HepG2 (cell line): ENCODE results near the gene UQCR10. TPM values are rescaled to one million over a fixed set of nuclear protein-coding genes. Genes with fewer than 3 reads are reported as not detected.

Source experiments
- ATAC-seq: fragments of 200-7000 bp; cut with Tn5 transposase; 3 replicates; pipeline ENCODE4 v1.9.1; 2020; ENCODE audit warnings: mild to moderate bottlenecking, moderate library complexity
- BruUV-seq: library from RNA; stranded (reverse); fragments of 400-500 nt; replicated peaks from 2 replicates; lab custom pipeline; 2021; lab: Mats Ljungman, UMichigan
- CTCF ChIA-PET: fragments of 300-600 bp; formaldehyde crosslinking; extraction: SDS; loops from one replicate; lab custom pipeline; 2021; ENCODE audit warnings: low total read pairs, inconsistent platforms, low intra/inter-chr PET ratio; lab: Yijun Ruan, JAX
- POLR2A ChIA-PET: fragments of 350-600 bp; sonication (Branson Sonifier 250); formaldehyde crosslinking; loops from one replicate; lab custom pipeline; 2020; ENCODE audit warnings: antibody characterized with exemption, inconsistent platforms; lab: Yijun Ruan, JAX
- DNase-seq: peaks from one replicate; pipeline ENCODE4 v3.0.0-alpha.2; 2015; ENCODE audit warnings: low spot score
- FAIRE-seq: peaks from 3 replicates; lab custom pipeline; 2011; peaks lifted over from hg19 to GRCh38; lab: Jason Lieb, UNC
- H2AFZ ChIP-seq: one replicate; pipeline ENCODE4 v1.6.1; 2011; ENCODE audit warnings: low read length, inconsistent platforms
- H3K27ac ChIP-seq: fragments of 300-600 bp; 3 replicates; pipeline ENCODE4 v1.8.0; 2011; ENCODE audit warnings: mixed run types, mild to moderate bottlenecking, mixed read lengths, low read length, inconsistent platforms; ENCODE audit not compliant: insufficient read depth; ENCODE audit errors: extremely low read length
- H3K27me3 ChIP-seq, 2 experiments: fragments of 200-600 bp in 1 of 2; 2 replicates in 1 of 2; 3 replicates in 1 of 2; pipeline versions ENCODE4 v1.6.0 to v1.8.0; 2011; ENCODE audit warnings: low read length in 2 of 2, mild to moderate bottlenecking in 2 of 2, moderate library complexity in 2 of 2, inconsistent platforms in 1 of 2; ENCODE audit not compliant: insufficient read depth in 2 of 2, control insufficient read depth in 1 of 2
- H3K36me3 ChIP-seq, 2 experiments: fragments of 200-600 bp in 1 of 2; replicated peaks in 1 of 2; 2 replicates in 1 of 2; 3 replicates in 1 of 2; pipeline versions ENCODE4 v1.5.1 to v1.8.0; 2011; ENCODE audit warnings: low read length in 2 of 2, inconsistent platforms in 1 of 2; ENCODE audit not compliant: insufficient read depth in 2 of 2, control insufficient read depth in 1 of 2
- H3K4me1 ChIP-seq: 2 replicates; pipeline ENCODE4 v1.5.1; 2012; ENCODE audit warnings: low read length, inconsistent platforms; ENCODE audit not compliant: insufficient read depth
- H3K4me2 ChIP-seq: 2 replicates; pipeline ENCODE4 v1.6.0; 2011; ENCODE audit warnings: low read depth, low read length, inconsistent platforms
- H3K4me3 ChIP-seq, 3 experiments: fragments of 200-600 bp in 1 of 3; sonication (generic), shearing (Covaris generic) in 1 of 3; replicated peaks in 1 of 3; 2 replicates each; pipeline ENCODE4 v1.5.1; 2011 to 2016; ENCODE audit warnings: low read length in 3 of 3, inconsistent platforms in 2 of 3, low read depth in 2 of 3, mild to moderate bottlenecking in 2 of 3, control low read depth in 1 of 3, mixed read lengths in 1 of 3; ENCODE audit not compliant: insufficient read depth in 1 of 3
- H3K79me2 ChIP-seq: one replicate; pipeline ENCODE4 v1.6.1; 2011; ENCODE audit warnings: low read length, inconsistent platforms; ENCODE audit not compliant: insufficient read depth
- H3K9ac ChIP-seq: 2 replicates; pipeline ENCODE4 v1.6.0; 2011; ENCODE audit warnings: mild to moderate bottlenecking, low read depth, low read length, inconsistent platforms; ENCODE audit not compliant: insufficient read depth
- H3K9me3 ChIP-seq: 2 replicates; pipeline ENCODE4 v1.5.1; 2012; ENCODE audit warnings: mild to moderate bottlenecking, low read length
- H4K20me1 ChIP-seq: 2 replicates; pipeline ENCODE4 v1.6.0; 2011; ENCODE audit warnings: inconsistent platforms, mild to moderate bottlenecking, low read length, moderate library complexity; ENCODE audit not compliant: insufficient read depth
- ELF4 ChIP-seq: sonication (generic); formaldehyde crosslinking; IDR thresholded peaks from 2 replicates; pipeline ENCODE4 v1.5.0; 2020; ENCODE audit warnings: missing genetic modification reagents, mild to moderate bottlenecking, moderate library complexity, borderline replicate concordance
- HMGA1 ChIP-seq: sonication (generic); formaldehyde crosslinking; conservative IDR thresholded peaks from 2 replicates; pipeline ENCODE4 v1.4.0; 2020; ENCODE audit warnings: missing genetic modification reagents
- IRF9 ChIP-seq: sonication (generic); formaldehyde crosslinking; IDR thresholded peaks from 2 replicates; pipeline ENCODE4 v1.8.0; 2022; ENCODE audit warnings: missing genetic modification reagents, mild to moderate bottlenecking, borderline replicate concordance
- MIER2 ChIP-seq: IDR thresholded peaks from 2 replicates; pipeline ENCODE4 v1.6.1; 2016; ENCODE audit warnings: missing biosample characterization, missing genetic modification reagents
- RFX1 ChIP-seq: fragments of 450-650 bp; IDR thresholded peaks from 2 replicates; pipeline ENCODE4 v1.6.1; 2017
- SP2 ChIP-seq: sonication (generic); formaldehyde crosslinking; IDR thresholded peaks from 2 replicates; pipeline ENCODE4 v1.5.1; 2020; ENCODE audit warnings: mild to moderate bottlenecking, missing genetic modification reagents
- ZBTB42 ChIP-seq: sonication (generic); formaldehyde crosslinking; IDR thresholded peaks from 2 replicates; pipeline ENCODE4 v1.5.0; 2020; ENCODE audit warnings: mild to moderate bottlenecking, missing genetic modification reagents
- ZNF792 ChIP-seq: IDR thresholded peaks from 2 replicates; pipeline ENCODE4 v1.6.1; 2016
- ZSCAN30 ChIP-seq: sonication (generic); formaldehyde crosslinking; IDR thresholded peaks from 2 replicates; pipeline ENCODE4 v1.5.0; 2020; ENCODE audit warnings: mild to moderate bottlenecking, missing genetic modification reagents
- WGBS: methylation state at CpG from one replicate; pipeline ENCODE4 v1.1.6; 2017; ENCODE audit warnings: low lambda C conversion rate; 5-methylcytosine and 5-hydroxymethylcytosine counted together
- in situ Hi-C: cut with HindIII; loops from 2 replicates; pipeline ENCODE4 v1.10.0; 2017; ENCODE audit warnings: low pct_unique_long_range_greater_than_20kb; ENCODE audit not compliant: extremely low pct_ligation_motif_present
- intact Hi-C: fragments of 100-400 bp; cut with micrococcal nuclease; formaldehyde crosslinking; loops from one replicate; pipeline ENCODE4 v1.10.0; 2022; ENCODE audit not compliant: unreplicated experiment
- polyA plus RNA-seq, 8 experiments: library from polyadenylated mRNA; depleted of rRNA in 3 of 8; stranded (reverse) in 7 of 8; unstranded in 1 of 8; fragments of >200 nt; fragmentation: Illumina TruSeq in 4 of 8; extraction: Trizol in 4 of 8; gene quantifications; 2 replicates each; pipeline versions ENCODE4 v1.2.1 to v1.2.3, GENCODE V29; 2011 to 2016; ENCODE audit warnings: low read depth in 4 of 8, missing spikeins in 1 of 8, mixed read lengths in 1 of 8; ENCODE audit not compliant: insufficient read depth in 1 of 8
- total RNA-seq, 5 experiments: library from RNA; depleted of rRNA; stranded (reverse); fragments of >200 nt; fragmentation: Illumina TruSeq; extraction: Trizol; gene quantifications; 2 replicates each; pipeline ENCODE4 v1.2.3, GENCODE V29; 2016; ENCODE audit warnings: low read depth in 1 of 5
- TF ChIP-seq, protein P1 (sequence below): sonication (generic); formaldehyde crosslinking; IDR thresholded peaks from 2 replicates; pipeline ENCODE4 v1.4.0; 2020; ENCODE audit warnings: missing genetic modification reagents, borderline replicate concordance
- TF ChIP-seq, protein P2 (sequence below): sonication (generic); formaldehyde crosslinking; IDR thresholded peaks from 2 replicates; pipeline ENCODE4 v1.5.1; 2020; ENCODE audit warnings: missing genetic modification reagents, mild to moderate bottlenecking, borderline replicate concordance

The UQCR10 gene
- total and polyA plus RNA-seq, 2 of the 13 experiments (the other 11 are each of a cell fraction or from before 2014, with no cell fraction given), result 225 to 232 TPM

GRCh38 chr22:29731058-29731850 is 35.9 kb upstream of the UQCR10 start:
- no peaks in the 10 kb centered on the region for H3K9me3 ChIP-seq
- no TSS peak for BruUV-seq
- no peak for TF ChIP-seq MIER2 (CRISPR knock-in tag)
- TF ChIP-seq, protein P1, sequence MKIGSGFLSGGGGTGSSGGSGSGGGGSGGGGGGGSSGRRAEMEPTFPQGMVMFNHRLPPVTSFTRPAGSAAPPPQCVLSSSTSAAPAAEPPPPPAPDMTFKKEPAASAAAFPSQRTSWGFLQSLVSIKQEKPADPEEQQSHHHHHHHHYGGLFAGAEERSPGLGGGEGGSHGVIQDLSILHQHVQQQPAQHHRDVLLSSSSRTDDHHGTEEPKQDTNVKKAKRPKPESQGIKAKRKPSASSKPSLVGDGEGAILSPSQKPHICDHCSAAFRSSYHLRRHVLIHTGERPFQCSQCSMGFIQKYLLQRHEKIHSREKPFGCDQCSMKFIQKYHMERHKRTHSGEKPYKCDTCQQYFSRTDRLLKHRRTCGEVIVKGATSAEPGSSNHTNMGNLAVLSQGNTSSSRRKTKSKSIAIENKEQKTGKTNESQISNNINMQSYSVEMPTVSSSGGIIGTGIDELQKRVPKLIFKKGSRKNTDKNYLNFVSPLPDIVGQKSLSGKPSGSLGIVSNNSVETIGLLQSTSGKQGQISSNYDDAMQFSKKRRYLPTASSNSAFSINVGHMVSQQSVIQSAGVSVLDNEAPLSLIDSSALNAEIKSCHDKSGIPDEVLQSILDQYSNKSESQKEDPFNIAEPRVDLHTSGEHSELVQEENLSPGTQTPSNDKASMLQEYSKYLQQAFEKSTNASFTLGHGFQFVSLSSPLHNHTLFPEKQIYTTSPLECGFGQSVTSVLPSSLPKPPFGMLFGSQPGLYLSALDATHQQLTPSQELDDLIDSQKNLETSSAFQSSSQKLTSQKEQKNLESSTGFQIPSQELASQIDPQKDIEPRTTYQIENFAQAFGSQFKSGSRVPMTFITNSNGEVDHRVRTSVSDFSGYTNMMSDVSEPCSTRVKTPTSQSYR (CRISPR knock-in tag), result no peak
- TF ChIP-seq ZSCAN30, result no peak
- TF ChIP-seq HMGA1 (CRISPR knock-in tag), result no peak
- TF ChIP-seq, protein P2, sequence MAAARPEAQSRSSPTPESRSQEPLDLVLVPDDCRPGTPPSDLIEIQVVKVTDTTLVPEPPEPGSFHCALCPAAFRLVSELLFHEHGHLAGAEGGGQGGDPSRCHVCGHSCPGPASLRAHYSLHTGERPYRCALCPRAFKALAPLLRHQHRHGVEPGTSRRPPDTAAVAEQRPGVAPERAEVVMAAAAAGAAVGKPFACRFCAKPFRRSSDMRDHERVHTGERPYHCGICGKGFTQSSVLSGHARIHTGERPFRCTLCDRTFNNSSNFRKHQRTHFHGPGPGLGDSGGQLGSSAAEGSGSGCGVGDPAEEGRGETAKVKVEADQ, result no peak
- no peak for TF ChIP-seq IRF9
- no peak for TF ChIP-seq SP2 (CRISPR knock-in tag)
- TF ChIP-seq ZBTB42 (CRISPR knock-in tag), result no peak
- TF ChIP-seq RFX1, result no peak
- no peak for TF ChIP-seq ZNF792 (CRISPR knock-in tag)
- TF ChIP-seq ELF4 (CRISPR knock-in tag), result no peak
- TF ChIP-seq, all 625 proteins: peak for 0
- H3K4me3 ChIP-seq, result no peak overlapping the region
- H3K79me2 ChIP-seq, result no peaks in the 10 kb centered on the region
- in situ Hi-C loops, result no loop called here
- H2AFZ ChIP-seq, result no peak overlapping the region
- no peak overlapping the region for H3K9ac ChIP-seq
- WGBS, result 88% methylated on average over 16 of the region's 18 CpGs
- ChIA-PET CTCF (no interaction called here), POLR2A (no interaction called here)
- no peak overlapping the region for H3K27ac ChIP-seq
- no peaks in the 10 kb centered on the region for H4K20me1 ChIP-seq
- H3K27me3 ChIP-seq, result no peaks in the 10 kb centered on the region
- intact Hi-C loops, result no loop called here
- H3K4me2 ChIP-seq, result no peak overlapping the region
- H3K4me1 ChIP-seq, result peaks cover 15% of the 10 kb centered on the region; the same call in 1 of the 2 replicates
- H3K36me3 ChIP-seq, result peaks cover 1 to 3% of the 10 kb centered on the region in 2 experiments; a peak in 2 of 5 replicates
- ATAC-seq (no peak), DNase-seq (no peak), FAIRE-seq (no peak)
